GM19438 (cell line): ENCODE data around the gene HSP90AB1.

ENCODE experiments used
- ATAC-seq: cut with Tn5 transposase; IDR thresholded peaks from one replicate; pipeline ENCODE4 v1.9.1; 2021; ENCODE audit warnings: low read depth; ENCODE audit not compliant: unreplicated experiment

HSP90AB1 gene

DNA sequence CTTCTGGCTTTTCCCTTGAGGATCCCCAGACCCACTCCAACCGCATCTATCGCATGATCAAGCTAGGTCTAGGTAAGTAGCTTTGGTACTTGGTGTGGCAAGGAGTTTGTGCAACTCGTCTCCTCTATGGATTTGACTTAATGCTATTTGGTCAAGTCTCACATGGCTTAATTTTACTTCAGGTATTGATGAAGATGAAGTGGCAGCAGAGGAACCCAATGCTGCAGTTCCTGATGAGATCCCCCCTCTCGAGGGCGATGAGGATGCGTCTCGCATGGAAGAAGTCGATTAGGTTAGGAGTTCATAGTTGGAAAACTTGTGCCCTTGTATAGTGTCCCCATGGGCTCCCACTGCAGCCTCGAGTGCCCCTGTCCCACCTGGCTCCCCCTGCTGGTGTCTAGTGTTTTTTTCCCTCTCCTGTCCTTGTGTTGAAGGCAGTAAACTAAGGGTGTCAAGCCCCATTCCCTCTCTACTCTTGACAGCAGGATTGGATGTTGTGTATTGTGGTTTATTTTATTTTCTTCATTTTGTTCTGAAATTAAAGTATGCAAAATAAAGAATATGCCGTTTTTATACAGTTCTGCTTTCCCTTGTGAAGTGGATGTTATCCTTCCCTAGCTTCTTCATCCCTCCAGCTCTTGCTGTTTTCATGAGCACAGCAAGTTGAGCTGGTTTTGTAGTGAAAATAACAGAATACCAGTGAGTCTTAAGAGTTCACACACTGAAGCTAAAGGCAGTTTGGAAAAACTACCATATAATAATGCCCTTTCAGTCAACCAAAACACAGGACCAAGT lies 6.6 kb downstream of the HSP90AB1 start:
- no peak for ATAC-seq

DNA sequence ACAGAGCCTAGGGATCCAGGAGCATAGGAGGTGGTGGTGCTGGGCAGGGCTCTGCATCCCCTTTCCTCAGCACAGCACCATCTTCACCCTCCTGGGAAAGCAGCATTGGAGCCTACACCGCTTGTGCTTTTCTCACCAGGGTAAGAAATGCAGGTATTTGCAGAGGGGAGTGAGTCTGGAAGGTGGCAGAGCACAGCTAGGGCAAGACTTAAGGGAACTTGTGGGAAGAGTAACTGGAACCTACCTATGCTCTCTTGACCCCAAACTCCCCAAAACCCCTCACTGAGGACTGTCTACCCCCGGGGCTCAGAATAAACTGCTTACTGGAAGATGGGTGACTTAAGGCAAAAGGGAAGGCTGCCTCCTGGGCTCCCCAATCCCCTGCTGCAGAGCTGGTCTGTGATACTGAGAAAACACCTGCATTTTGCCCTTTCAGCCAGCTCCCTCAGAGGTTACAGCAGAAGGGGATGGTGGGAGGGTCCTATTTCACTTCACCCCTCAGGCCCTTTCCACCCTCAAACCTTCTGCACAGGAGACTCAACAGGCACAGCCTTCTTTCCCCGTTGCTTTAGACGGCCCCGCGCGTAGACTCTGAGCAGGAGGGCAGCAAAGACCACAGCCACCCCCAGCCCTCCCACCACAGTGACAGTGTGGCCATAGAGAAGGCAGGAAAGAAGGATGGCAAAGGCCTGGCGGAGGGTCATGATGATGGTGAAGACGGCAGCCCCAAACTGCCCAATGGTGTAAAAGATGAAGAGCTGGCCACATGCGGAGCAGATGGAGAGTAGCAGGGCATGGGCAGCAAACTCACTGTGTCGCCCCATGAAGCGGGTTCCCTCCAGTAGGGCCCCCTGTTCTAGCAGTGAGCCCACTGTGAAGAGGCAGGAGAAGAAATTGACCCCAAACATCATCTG lies 7.5 kb downstream of the HSP90AB1 start:
- ATAC-seq: no peak

GRCh38 chr6:44255105-44255808 lies 8.4 kb downstream of the HSP90AB1 start:
- no peak for ATAC-seq

DNA sequence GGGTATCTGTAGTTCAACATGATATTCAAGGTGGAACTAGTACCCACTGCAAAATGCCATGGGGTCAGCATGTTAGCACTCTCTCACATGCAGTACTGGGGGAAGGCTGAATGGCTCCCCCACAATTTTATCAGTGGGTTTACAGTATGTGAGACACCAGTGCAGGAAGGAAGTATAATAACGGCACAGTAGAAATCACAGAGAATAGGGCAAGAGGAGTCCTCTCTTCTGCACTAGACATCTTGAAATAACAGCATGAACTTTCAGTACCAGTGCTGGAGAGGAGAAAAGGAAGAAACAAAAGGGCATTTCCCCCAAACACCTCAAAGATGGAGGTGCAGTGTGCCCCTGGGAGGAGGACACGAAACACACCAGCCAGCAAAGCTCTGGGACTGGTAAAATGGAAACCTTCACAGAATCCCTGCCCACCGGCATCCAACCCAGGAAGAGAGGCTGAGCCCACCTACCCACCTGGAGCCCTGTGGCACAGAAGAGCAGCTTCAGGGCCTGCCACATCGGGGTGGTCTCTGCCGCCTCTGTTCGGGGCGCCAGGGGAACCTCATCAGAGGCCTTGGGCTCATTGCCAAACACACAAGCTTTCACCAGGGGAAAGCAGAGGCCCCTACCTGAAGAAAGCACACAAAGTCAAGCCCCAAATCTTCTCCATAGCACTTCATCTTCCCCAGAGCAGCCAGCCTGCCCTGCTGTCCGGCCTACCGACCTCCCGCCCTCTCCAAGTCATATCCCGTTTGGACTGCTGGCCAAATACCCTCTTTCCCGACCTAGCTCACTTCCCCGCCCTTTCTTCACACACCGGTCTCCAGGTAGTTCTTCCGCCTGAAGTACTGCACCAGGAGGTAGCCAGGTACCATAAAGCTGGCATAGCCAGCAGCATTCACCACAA lies 9.2 kb downstream of the HSP90AB1 start:
- ATAC-seq: no peak

- ATAC-seq: no peak
Observed at GRCh38 chr6:44256775-44257024, 9.8 kb downstream of the HSP90AB1 start.

DNA sequence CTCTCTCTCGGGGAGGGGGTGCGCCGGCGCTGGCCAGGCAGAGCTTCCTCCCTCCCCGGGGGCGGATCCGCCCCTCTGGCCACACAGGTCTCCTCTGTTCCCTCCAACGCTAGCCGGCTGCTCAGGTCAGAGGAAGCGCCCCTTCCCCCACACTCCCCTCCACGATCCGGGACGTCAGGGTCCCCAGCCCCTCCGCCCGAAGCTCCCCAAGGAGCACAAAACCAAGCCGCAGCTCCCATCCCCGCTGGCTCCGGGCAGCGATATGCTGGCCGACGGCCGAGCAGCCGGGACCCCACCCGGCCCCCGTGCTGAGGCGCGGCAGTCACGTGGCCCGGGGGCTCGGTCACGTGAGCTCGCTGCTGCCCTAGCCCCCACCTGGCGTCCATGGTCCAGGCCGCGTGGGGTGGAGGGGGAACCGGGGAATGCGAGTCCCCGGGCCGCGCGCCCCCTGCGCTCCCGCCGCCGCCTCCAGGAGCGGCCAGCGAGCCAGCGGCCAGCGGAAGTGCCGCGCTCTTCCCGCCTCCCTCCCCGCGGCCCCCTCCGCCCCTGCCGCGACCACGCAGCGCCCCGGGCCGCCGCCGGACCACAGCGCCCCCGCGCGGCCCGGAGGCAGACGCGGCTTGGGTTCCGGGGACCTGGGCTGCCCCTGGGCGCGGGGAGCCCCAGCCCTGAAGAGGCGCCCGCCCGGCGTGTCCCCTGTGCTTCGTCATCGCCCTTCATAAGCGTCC lies 10.3 kb downstream of the HSP90AB1 start, which contains the start of gene SLC35B2:
SLC35B2 (minus strand) TSS at position 504 of the 728 bp plus-strand sequence; CDS start at position 386, 118 bp downstream.
- peak; percentile 43 for ATAC-seq

- ATAC-seq: peak; percentile 10
Observed at GRCh38 chr6:44257753-44258324, 10.9 kb downstream of the HSP90AB1 start.

- no peak for ATAC-seq
Observed at GRCh38 chr6:44258325-44258863, 11.5 kb downstream of the HSP90AB1 start.

GRCh38 chr6:44258921-44259320 lies 12.0 kb downstream of the HSP90AB1 start:
- ATAC-seq: no peak

DNA sequence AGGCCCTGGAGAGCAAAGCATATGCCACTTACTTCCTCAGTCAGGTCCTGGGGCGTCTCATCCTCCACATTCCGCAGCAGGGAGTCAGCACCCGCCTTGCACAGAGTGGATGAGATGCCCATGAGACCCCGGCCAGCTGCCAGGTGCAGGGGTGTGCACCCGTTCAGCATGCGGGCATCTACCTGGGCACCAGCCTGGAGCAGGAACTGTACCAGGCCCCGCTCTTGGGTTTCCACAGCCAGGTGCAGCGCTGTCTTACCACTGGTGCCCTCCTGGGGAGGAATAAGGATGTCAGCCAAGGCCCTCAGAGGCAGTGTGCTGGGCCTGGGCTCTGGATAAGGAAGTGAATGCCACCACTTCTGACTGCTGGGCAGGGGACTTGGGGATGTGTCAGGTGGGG lies 13.1 kb downstream of the HSP90AB1 start:
- ATAC-seq: no peak

DNA sequence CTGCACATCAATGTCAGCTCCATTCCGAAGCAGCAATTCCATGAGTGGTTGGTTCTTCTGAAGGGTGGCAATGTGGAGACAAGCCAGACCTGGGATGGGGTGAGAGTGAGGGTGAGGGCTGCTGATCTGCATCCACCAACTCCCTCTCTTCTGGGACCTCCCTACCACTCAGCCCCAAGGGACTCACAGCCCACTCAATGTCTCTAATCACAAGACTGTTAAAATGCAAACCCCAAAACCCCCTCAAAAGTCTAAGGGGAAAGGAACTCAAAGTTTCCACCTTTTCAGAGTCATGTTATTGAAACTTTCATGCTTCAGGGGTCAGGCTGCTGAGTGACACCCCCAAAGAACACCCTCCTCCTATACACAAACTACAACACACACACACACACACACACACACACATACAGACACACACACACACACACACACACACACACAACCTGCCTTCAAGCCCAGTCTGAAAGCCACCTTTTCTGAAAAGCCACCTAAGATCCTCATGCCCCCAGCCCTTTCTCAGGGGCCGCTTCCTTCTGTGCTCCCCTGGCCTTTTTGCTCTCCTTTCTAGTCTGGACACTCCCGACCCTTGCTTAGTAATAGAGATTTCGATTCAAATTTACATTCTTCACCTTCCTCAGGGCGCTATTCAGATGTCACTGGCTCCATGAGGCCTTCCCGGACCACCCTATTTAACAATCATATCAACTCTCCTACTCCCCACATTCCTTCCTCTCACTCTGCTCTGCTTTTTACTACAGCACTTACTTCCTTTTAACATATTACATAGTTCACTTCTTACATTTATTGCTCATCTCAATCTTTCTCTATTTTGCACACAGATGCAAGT lies 13.8 kb downstream of the HSP90AB1 start:
- ATAC-seq: no peak

DNA sequence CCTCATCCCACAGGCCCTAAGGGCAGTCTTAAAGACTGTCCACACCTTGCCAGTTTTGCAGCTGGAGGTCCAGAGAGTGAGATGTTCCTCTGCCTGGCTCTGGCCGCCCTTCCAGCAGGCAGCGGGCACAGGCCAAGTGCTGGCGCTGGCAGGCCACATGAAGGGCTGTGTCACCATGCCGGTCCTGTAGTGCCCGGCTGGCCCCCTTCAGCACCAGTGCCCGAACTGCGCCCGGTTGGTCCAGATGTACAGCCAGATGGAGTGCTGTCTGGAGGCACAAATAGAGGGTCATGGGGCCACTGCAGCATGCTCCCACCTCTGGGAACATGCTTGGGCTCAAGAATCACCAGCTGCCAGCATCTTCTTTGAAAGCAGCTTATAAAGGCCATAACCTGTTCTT lies 14.7 kb downstream of the HSP90AB1 start:
- ATAC-seq: no peak

DNA sequence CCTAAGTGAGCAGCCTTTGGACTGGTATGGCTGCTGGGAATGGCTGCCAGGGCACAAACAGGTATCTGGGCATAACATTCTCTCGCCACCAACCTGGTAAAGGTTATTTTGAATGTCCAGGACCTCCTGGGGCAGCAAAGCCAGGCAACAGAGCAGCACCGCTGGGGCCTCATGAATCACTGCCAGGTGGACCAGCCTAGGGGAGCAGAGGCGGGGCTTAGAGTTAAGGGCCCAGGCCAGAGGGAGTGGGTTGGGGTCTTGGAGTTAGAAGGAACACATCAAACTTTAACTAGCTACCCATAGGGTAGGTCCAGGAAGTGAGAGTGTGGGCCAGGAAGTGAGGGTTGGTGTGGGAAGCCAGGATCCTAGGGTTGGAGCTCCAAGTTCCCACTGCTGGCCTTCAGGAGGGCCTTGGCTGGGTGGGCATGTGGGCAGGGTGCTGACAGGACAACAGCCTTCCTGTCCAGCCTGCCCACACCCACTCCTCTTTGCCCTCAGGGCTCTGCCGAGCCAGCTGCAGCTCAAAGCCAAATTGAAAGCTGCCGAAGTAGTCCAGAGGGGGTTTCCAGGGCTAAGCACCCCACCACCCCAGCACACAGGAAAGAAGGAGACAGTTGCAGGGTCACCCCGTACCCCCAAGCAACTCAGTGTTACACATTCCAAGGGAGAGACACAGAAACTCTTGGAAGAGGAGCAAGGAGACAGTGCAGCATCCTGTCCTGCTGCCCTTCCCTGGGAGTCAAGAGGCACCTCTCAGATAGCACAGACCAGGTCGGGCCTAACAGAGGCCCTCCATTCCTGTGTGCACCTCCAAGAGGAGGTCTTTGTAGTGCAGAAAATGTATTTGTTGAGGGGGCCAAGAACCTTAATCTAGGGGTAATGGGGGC lies 15.8 kb downstream of the HSP90AB1 start:
- no peak for ATAC-seq

DNA sequence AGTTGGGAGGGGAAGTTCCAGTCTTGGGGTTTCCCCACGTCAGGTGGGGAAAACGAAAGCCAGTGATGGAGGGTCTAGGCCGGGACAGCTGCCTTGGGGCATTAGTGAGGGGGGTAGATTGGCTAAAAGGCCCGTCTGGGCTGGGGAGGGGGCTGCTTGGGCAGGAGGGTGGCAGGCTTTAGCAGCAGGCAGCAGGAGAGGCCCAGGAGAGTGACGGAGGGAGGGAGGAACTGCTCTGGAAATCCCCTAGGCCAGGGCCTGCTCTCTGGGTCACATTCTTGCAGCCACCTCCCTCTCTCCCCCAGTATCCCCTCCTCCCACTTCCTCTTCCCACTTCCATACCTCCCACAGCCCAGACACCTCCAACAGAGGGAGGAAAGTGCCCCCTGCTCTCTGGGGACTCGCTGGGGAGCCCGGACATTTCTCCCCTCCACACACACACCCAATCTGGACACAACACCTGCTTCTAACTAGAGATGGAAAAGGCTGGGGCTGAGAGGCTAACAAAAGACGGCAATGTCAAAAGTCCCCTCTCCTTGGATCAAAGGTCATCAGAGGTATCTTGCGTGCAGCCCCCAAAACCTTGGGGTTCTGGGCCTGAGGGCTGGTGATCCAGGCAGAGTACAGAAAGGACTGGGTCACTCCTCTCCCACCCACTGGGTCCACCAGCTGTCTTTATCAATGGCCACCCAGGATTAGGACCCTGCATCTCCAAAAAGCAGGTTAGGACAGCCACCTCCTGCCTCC lies 16.6 kb downstream of the HSP90AB1 start:
- no peak for ATAC-seq

DNA sequence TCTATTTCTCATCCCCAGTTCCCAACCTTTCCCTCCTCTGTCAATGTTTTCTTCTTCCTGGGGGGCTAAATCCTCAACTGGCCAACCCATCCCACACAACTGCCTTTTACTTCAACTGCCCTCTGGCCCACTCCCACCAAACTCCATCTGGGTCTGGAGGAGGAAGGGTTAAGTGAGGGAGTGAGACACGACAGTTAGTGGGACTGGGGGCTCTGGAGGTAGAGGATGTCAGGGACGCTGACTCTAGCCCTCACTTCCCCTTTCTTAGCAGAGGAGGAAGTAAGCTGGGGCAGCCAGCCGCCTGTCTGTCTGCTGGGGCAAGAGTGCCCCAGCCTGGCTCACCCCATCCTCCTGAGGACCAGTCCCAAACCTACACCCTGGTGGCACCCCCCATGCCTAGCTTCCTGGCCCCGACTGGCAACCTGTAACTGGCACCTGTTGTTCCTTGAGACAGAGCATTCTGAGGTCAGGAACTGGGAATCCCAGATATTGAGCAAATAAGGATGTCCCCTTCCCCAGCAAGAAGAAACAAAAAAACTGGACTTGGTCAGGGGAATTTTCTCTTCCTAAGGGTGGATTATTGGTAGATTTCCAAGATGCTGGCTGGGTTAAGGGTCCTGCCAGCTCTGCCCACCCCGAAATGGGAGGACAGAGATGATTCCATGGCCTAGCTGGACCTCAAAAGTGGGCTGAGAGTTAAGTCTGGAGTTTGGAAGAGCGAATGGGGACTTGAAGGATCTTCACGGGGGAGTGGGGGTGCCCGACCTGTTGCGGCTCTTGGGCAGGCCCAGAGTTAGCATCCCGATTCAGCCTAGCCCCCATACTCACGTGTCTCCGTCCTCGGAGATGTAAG lies 17.5 kb downstream of the HSP90AB1 start:
- ATAC-seq: peak; percentile 28
